GM23338 (cell line): ENCODE measurements around the gene RFX8.

Experiments
- NANOG ChIP-seq: IDR thresholded peaks from 2 replicates; pipeline ENCODE4 v1.6.1; 2016; ENCODE audit warnings: antibody characterized with exemption, borderline replicate concordance
- POLR2AphosphoS5 ChIP-seq: IDR thresholded peaks from 2 replicates; pipeline ENCODE4 v1.6.1; 2016; ENCODE audit warnings: antibody characterized with exemption, low read depth
- ZNF114 ChIP-seq: fragments of 250-450 bp; sonication (Bioruptor Pico); IDR thresholded peaks from 2 replicates; pipeline ENCODE4 v1.5.0; 2020; ENCODE audit warnings: mild to moderate bottlenecking, moderate library complexity
- TF ChIP-seq, protein P1 (sequence below), 2 experiments: fragments of 200-600 bp in 1 of 2; sonication (generic) in 1 of 2; conservative IDR thresholded peaks; 2 replicates each; pipeline versions ENCODE4 v1.5.1 to v1.6.1; 2016 to 2017; ENCODE audit warnings: antibody characterized with exemption in 2 of 2, low read depth in 2 of 2, mild to moderate bottlenecking in 2 of 2, moderate library complexity in 1 of 2

DNA sequence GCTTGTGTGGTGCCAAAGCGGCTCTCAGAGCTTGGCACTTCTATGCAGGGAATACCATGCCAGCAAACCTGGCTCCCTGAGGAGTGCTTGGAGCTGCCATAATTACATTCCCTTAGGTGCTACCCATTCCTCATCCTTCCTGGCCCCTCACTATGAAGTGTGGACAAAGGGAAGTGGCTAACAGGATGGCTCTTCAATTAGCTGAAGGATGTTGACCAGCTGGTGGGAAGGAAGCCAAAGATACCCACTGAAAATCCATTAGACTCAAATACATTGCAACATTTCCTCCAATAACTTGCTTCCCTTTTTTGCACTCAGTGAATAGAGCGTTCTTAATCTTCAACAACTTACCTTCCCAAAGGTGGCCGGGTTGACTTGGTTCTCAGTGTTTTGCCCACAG, 8.5 kb downstream of the RFX8 start:
- TF ChIP-seq POLR2AphosphoS5 (no peak), NANOG (no peak), ZNF114 (CRISPR knock-in tag) (no peak)
- TF ChIP-seq, protein P1, sequence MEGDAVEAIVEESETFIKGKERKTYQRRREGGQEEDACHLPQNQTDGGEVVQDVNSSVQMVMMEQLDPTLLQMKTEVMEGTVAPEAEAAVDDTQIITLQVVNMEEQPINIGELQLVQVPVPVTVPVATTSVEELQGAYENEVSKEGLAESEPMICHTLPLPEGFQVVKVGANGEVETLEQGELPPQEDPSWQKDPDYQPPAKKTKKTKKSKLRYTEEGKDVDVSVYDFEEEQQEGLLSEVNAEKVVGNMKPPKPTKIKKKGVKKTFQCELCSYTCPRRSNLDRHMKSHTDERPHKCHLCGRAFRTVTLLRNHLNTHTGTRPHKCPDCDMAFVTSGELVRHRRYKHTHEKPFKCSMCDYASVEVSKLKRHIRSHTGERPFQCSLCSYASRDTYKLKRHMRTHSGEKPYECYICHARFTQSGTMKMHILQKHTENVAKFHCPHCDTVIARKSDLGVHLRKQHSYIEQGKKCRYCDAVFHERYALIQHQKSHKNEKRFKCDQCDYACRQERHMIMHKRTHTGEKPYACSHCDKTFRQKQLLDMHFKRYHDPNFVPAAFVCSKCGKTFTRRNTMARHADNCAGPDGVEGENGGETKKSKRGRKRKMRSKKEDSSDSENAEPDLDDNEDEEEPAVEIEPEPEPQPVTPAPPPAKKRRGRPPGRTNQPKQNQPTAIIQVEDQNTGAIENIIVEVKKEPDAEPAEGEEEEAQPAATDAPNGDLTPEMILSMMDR (conservative IDR thresholded peaks at IDR 0.05; ENCODE audit: low read depth in 2 of 2): no peak
